Gastrocnemius medialis (tissue), 4 donors: ENCODE data around the gene OR51B2. TPM values are rescaled to one million over a fixed set of nuclear protein-coding genes. Genes with fewer than 3 reads are reported as not detected.

Source experiments
- ATAC-seq, 2 donors: fragments of 150-250 bp; one replicate each; pipeline ENCODE4 v1.9.1; 2016
- DNase-seq, 2 donors: peaks; one replicate each; pipeline ENCODE4 v3.0.0-alpha.2; 2019
- H3K27ac ChIP-seq, 4 donors: fragments of 200-600 bp; sonication (generic); 1 replicate in 1 of 4; 2 replicates in 3 of 4; pipeline ENCODE4 v1.5.1; 2016 to 2018; ENCODE audit warnings: mild to moderate bottlenecking in 2 of 4, moderate library complexity in 1 of 4
- H3K27me3 ChIP-seq, 3 donors: fragments of 200-600 bp; sonication (generic) in 2 of 3; 1 replicate in 1 of 3; 2 replicates in 2 of 3; pipeline versions ENCODE4 v1.5.1 to v1.6.0; 2016 to 2019; ENCODE audit warnings: mild to moderate bottlenecking in 1 of 3, moderate library complexity in 1 of 3
- H3K36me3 ChIP-seq, 2 donors: fragments of 200-600 bp; sonication (generic) in 1 of 2; one replicate each; pipeline ENCODE4 v1.5.1; 2017 to 2018
- H3K4me1 ChIP-seq, 2 donors: fragments of 200-600 bp; sonication (generic) in 1 of 2; one replicate each; pipeline ENCODE4 v1.5.1; 2016 to 2017; ENCODE audit warnings: mild to moderate bottlenecking in 2 of 2
- H3K4me3 ChIP-seq, 4 donors: fragments of 200-600 bp; sonication (generic) in 3 of 4; 1 replicate in 1 of 4; 2 replicates in 3 of 4; pipeline ENCODE4 v1.5.1; 2016 to 2019; ENCODE audit warnings: mild to moderate bottlenecking in 2 of 4
- H3K9me3 ChIP-seq, 3 donors: fragments of 200-600 bp; sonication (generic) in 2 of 3; 1 replicate in 1 of 3; 2 replicates in 2 of 3; pipeline ENCODE4 v1.5.1; 2016 to 2019
- CTCF ChIP-seq, 5 experiments: fragments of 450-650 bp in 3 of 5; fragments of 200-600 bp in 2 of 5; sonication (generic) in 2 of 5; IDR thresholded peaks in 4 of 5; conservative IDR thresholded peaks in 1 of 5; 1 replicate in 4 of 5; 2 replicates in 1 of 5; pipeline ENCODE4 v1.5.1; 2016 to 2019; ENCODE audit warnings: antibody characterized with exemption in 5 of 5, mild to moderate bottlenecking in 3 of 5, moderate library complexity in 3 of 5
- POLR2A ChIP-seq, 2 donors: fragments of 450-650 bp; IDR thresholded peaks; one replicate each; pipeline ENCODE4 v1.6.1; 2017; ENCODE audit warnings: antibody characterized with exemption in 2 of 2, mild to moderate bottlenecking in 2 of 2, moderate library complexity in 2 of 2
- in situ Hi-C, 4 donors: fragments of 200-750 bp; cut with MboI; loops; one replicate each; pipeline versions ENCODE4 v1.15.0 to v1.8.0; 2017; ENCODE audit warnings: low sequenced_read_pairs in 4 of 4
- intact Hi-C: fragments of 100-400 bp; cut with DNase I; formaldehyde crosslinking; loops from one replicate; pipeline ENCODE4 v1.15.1; 2023; ENCODE audit warnings: low total_unique reads
- total RNA-seq, 4 donors: library from RNA; depleted of rRNA; stranded (reverse); fragments of >200 nt; gene quantifications; one replicate each; pipeline versions ENCODE4 v1.1.0 to v1.2.3, GENCODE V29; 2016

The OR51B2 gene
- total RNA-seq, 4 donors from 2014 or later = not detected

GRCh38 chr11:5349550-5349949 is 25.5 kb upstream of the OR51B2 start:
- TF ChIP-seq POLR2A (IDR thresholded peaks at IDR 0.05) (no peak), CTCF (IDR thresholded peaks at IDR 0.05 in 4 of 5, conservative IDR thresholded peaks at IDR 0.05 in 1 of 5) (no peak)
- no peak for DNase-seq
- H3K27ac ChIP-seq = no peak overlapping the region
- in situ Hi-C loops = no loop called here
- H3K36me3 ChIP-seq = no peaks in the 10 kb centered on the region
- no peak for ATAC-seq
- H3K9me3 ChIP-seq = no peaks in the 10 kb centered on the region
- H3K4me1 ChIP-seq = no peaks in the 10 kb centered on the region
- no peaks in the 10 kb centered on the region for H3K27me3 ChIP-seq
- H3K4me3 ChIP-seq = no peak overlapping the region
- intact Hi-C loops = no loop called here

DNA sequence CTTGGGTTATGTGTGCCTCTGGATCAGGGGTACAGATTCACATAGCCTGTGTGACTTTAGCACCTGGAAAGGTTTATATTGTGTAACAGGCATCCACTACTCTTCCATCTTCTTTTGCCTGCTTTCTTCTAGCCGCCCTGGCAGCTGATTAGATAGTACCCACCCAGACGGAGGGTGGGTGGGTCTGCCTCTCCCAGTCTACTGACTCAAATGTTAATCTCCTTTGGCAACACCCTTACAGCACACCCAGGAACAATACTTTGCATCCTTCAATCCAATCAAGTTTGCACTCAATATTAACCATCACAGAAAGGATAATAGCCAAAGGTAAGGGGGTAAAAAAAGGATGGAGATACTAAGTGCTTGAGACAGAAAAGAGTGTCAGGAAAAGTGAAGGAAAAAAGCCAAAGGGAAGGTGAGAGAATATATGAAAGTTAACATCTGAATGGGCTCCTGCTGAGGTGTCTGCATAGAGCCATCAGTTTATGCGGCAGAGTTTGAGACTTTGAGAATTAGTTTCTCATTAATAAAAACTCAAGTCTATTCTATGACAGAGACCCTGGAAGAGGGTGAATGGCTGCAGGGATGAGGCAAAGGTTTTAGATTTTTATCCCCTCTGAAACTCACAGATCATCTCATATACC is 24.6 kb upstream of the OR51B2 start:
- no peaks in the 10 kb centered on the region for H3K9me3 ChIP-seq
- H3K27me3 ChIP-seq = no peaks in the 10 kb centered on the region
- H3K4me3 ChIP-seq = no peak overlapping the region
- ATAC-seq (no peak), DNase-seq (no peak)
- no peaks in the 10 kb centered on the region for H3K36me3 ChIP-seq
- no peak overlapping the region for H3K27ac ChIP-seq
- H3K4me1 ChIP-seq = no peaks in the 10 kb centered on the region
- intact Hi-C loops = no loop called here
- in situ Hi-C loops = no loop called here
- TF ChIP-seq CTCF (IDR thresholded peaks at IDR 0.05 in 4 of 5, conservative IDR thresholded peaks at IDR 0.05 in 1 of 5) (no peak), POLR2A (IDR thresholded peaks at IDR 0.05) (no peak)

DNA sequence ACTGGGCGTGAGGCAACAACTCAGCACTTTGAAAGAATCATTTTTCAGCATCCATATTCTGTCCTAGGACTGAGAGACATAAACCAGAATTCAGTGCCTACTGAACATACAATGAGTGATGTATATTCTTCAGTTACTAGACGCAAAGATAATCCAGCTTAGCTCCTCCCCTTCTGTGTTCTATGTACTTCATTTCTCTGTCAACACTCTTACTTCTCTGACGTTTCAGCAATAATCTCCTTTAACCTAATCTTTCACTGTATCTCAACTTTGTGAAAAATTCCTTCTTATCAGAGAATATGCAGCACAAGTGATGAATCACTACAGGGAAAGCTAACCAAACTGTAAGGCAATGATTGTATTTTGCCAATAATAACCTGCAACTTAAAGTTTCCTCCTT is 21.7 kb upstream of the OR51B2 start:
- Histone ChIP-seq H3K36me3 (no peaks in the 10 kb centered on the region), H3K27ac (no peak overlapping the region), H3K4me1 (no peaks in the 10 kb centered on the region), H3K9me3 (no peaks in the 10 kb centered on the region), H3K4me3 (no peak overlapping the region), H3K27me3 (no peaks in the 10 kb centered on the region)
- no peak for TF ChIP-seq POLR2A (IDR thresholded peaks at IDR 0.05)
- no peak for TF ChIP-seq CTCF (IDR thresholded peaks at IDR 0.05 in 4 of 5, conservative IDR thresholded peaks at IDR 0.05 in 1 of 5)
- no peak for DNase-seq
- in situ Hi-C loops (no loop called here), intact Hi-C loops (no loop called here)
- no peak for ATAC-seq

DNA sequence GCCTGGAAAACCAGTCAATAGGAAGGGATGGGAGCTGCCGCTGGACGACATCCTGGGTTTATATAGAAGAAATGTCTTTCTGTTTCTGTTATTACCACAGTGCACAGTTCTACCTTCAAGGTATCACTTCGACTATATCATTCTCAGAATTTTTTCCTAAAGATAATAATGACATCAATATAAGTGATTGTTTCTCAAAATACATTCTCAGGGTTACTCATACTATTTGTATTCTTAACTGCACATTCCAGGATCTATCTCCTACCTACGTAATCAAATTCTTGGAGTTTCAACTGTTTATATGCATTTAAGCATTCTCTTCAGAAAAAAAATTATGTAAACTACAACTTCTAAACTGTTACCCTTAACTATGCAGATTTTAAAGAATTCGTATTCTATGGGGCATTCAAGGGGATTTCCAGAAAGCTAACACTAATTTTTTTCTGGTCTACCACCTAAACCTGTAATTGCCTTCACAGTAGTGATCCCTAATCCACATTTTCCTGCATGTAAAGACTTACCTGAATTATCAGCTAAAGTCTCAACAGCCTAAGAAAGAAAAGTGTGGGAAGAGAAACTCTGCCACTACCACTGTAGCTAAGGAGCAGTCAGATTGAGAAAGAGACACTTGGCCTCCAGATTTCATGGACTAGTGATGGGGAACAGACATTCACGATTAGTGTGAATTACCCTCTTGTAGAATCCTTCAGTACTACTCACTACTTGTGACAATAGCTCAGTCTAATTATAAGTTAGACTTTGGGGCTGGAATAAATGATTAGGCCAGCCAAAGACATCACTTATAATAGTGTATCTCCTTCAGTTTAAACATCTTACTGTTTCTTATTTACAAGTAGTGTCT is 19.6 kb upstream of the OR51B2 start, which contains the start of gene OR51B5:
Gene OR51B5, minus strand, starts transcription at position 51 of the 862 bp plus-strand sequence. Its CDS starts 0 bp downstream, at position 51.
- intact Hi-C loops = no loop called here

More for the DNA sequence above, 19.6 kb upstream of the OR51B2 start, which contains the start of gene OR51B5:
- no peak within 1 kb of the TSS for H3K4me3 ChIP-seq
- H3K36me3 ChIP-seq = no peaks in the 10 kb centered on the region
- H3K27ac ChIP-seq = no peak within 1 kb of the TSS
- in situ Hi-C loops = no loop called here
- no peaks in the 10 kb centered on the region for H3K9me3 ChIP-seq
- H3K27me3 ChIP-seq = no peaks in the 10 kb centered on the region
- H3K4me1 ChIP-seq = no peaks in the 10 kb centered on the region
- ATAC-seq (no peak), DNase-seq (no peak)
- TF ChIP-seq POLR2A (IDR thresholded peaks at IDR 0.05) (no peak), CTCF (IDR thresholded peaks at IDR 0.05 in 4 of 5, conservative IDR thresholded peaks at IDR 0.05 in 1 of 5) (no peak)
